Measurements from ENCODE around the gene PAGR1.

DNA sequence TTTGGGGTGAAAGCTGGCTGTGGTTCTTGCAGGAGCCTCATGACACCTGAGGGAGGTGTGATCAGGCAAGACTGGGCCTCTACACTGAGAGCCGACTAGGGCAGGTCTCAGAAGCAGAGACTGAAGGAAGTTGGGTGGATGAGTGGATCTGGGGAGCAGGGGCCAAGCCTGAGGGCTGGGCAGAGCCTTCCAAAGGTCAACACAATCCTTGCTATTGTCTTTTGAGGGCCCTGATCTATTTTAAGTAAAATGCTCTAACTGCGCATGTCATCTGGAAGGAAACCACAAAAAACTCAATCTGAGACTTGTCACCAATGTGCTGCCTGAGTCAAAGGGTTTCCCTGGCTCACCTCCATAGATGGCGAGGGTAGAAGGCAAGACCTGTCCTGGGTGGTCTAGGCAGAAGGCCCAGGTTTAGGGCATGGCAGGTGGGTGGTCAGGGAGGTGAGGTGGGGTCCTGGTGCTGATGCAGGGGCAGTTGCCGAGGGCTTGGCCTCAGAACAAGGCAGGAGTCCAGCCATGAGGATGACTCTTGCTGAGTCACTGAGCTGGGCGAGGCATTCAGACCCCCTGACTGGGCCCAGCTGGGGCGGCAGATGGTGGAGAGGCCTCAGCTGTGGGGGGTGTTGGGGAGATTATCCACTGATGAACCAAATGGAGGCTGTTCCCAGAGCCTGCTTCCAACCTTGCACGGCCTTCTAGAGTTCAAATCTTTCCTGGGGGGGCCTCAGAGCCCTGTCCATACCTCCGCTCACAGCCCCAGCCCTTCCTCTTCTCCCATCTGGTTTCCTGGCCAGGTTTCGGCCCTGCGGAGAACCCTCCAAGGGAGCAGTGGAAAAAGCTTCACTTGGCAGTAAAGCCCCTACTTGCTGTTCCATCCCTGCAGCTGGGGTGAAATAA lies 9.4 kb downstream of the PAGR1 start:
- TF ChIP-seq CTCF (IDR thresholded peaks at IDR 0.05) (no peak), ATF3 (CRISPR knock-in tag; conservative IDR thresholded peaks at IDR 0.05) (no peak), ZNF263 (CRISPR knock-in tag; IDR thresholded peaks at IDR 0.05; ENCODE audit: low read depth) (no peak), GTF2I (CRISPR knock-in tag; conservative IDR thresholded peaks at IDR 0.05) (no peak)
